ENCODE results near the gene SNPH. TPM values are rescaled to one million over a fixed set of nuclear protein-coding genes. Genes with fewer than 3 reads are reported as not detected.

The SNPH gene
- total RNA-seq, 1 donor: 9.4 TPM

GRCh38 chr20:1267809-1268374 lies 1.8 kb downstream of the SNPH start:
- Histone ChIP-seq H2AFZ (ENCODE audit: low read length) (no peak overlapping the region), H4K20me1 (ENCODE audit: insufficient read depth, low read length) (peaks cover 3% of the 10 kb centered on the region), H3K4me1 (ENCODE audit: insufficient read depth, low read length) (peaks cover 14% of the 10 kb centered on the region), H3K4me2 (ENCODE audit: insufficient read depth, low read length) (no peak overlapping the region), H3K27me3 (ENCODE audit: insufficient read depth, low read length) (no peaks in the 10 kb centered on the region), H3K36me3 (ENCODE audit: insufficient read depth, low read length) (no peaks in the 10 kb centered on the region), H3K27ac (ENCODE audit: low read depth, low read length) (no peak overlapping the region), H3K9me3 (ENCODE audit: low read depth, low read length) (no peaks in the 10 kb centered on the region), H3K79me2 (ENCODE audit: insufficient read depth, low read length) (peaks cover 3% of the 10 kb centered on the region), H3K4me3 (ENCODE audit: insufficient read depth, low read length) (no peak overlapping the region)
- no peak for DNase-seq (ENCODE audit: insufficient read length, low spot score, missing footprints)
- TF ChIP-seq CTCF (IDR thresholded peaks at IDR 0.05; ENCODE audit: extremely low read depth, low read depth, low read length): no peak

DNA sequence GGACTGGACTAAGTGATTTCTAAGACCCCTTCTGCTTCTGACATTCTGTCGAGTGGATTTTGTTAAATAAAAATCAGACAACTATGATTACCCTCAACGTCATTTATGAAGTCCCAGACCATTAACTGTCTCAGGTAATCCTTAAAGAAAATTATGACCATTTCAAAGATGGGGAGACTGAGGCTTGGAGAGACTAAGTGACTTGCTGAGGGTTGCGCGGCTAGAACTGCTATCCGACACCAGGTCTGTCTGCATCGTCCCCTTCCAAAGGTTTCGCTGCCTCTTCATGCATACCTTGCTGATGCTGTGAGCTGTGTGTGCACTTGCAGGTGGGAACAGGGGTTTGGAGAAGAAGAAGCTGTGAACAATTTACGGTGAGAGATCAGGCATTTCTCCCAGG lies 3.1 kb downstream of the SNPH start:
- TF ChIP-seq CTCF (IDR thresholded peaks at IDR 0.05; ENCODE audit: extremely low read depth, low read depth, low read length): no peak
- Histone ChIP-seq H3K4me2 (ENCODE audit: insufficient read depth, low read length) (no peak overlapping the region), H3K4me3 (ENCODE audit: insufficient read depth, low read length) (no peak overlapping the region), H3K4me1 (ENCODE audit: insufficient read depth, low read length) (peaks cover 14% of the 10 kb centered on the region), H3K79me2 (ENCODE audit: insufficient read depth, low read length) (peaks cover 3% of the 10 kb centered on the region), H3K36me3 (ENCODE audit: insufficient read depth, low read length) (no peaks in the 10 kb centered on the region), H3K27me3 (ENCODE audit: insufficient read depth, low read length) (no peaks in the 10 kb centered on the region), H4K20me1 (ENCODE audit: insufficient read depth, low read length) (peaks cover 3% of the 10 kb centered on the region), H3K9me3 (ENCODE audit: low read depth, low read length) (no peaks in the 10 kb centered on the region), H3K27ac (ENCODE audit: low read depth, low read length) (no peak overlapping the region), H2AFZ (ENCODE audit: low read length) (no peak overlapping the region)
- no peak for DNase-seq (ENCODE audit: insufficient read length, low spot score, missing footprints)

DNA sequence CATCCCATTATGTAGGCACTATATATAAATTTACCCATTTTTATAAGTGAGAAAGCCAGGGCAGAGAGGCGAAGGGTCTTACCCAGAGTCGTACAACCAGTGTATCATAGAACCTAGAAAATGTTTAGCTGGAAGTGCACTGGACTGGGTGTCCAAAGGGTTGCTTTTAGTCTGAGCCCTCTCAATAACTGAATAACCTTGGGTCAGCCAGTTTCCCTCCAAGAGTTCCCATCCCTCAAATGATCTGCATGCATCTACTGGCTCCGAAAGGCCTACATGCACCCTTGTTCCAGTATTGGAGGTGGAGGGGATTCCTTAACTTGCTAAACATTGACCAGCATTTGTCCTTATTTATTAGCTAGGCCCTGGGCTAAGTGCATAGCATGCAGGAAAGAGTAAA lies 3.8 kb downstream of the SNPH start:
- no peaks in the 10 kb centered on the region for H3K36me3 ChIP-seq (ENCODE audit: insufficient read depth, low read length)
- no peaks in the 10 kb centered on the region for H3K9me3 ChIP-seq (ENCODE audit: low read depth, low read length)
- H3K79me2 ChIP-seq (ENCODE audit: insufficient read depth, low read length): peaks cover 3% of the 10 kb centered on the region
- TF ChIP-seq CTCF (IDR thresholded peaks at IDR 0.05; ENCODE audit: extremely low read depth, low read depth, low read length): no peak
- no peak overlapping the region for H3K4me2 ChIP-seq (ENCODE audit: insufficient read depth, low read length)
- H3K4me1 ChIP-seq (ENCODE audit: insufficient read depth, low read length): peaks cover 14% of the 10 kb centered on the region
- H3K27ac ChIP-seq (ENCODE audit: low read depth, low read length): no peak overlapping the region
- H4K20me1 ChIP-seq (ENCODE audit: insufficient read depth, low read length): peaks cover 3% of the 10 kb centered on the region
- H3K27me3 ChIP-seq (ENCODE audit: insufficient read depth, low read length): no peaks in the 10 kb centered on the region
- H3K4me3 ChIP-seq (ENCODE audit: insufficient read depth, low read length): no peak overlapping the region
- no peak for DNase-seq (ENCODE audit: insufficient read length, low spot score, missing footprints)
- no peak overlapping the region for H2AFZ ChIP-seq (ENCODE audit: low read length)

DNA sequence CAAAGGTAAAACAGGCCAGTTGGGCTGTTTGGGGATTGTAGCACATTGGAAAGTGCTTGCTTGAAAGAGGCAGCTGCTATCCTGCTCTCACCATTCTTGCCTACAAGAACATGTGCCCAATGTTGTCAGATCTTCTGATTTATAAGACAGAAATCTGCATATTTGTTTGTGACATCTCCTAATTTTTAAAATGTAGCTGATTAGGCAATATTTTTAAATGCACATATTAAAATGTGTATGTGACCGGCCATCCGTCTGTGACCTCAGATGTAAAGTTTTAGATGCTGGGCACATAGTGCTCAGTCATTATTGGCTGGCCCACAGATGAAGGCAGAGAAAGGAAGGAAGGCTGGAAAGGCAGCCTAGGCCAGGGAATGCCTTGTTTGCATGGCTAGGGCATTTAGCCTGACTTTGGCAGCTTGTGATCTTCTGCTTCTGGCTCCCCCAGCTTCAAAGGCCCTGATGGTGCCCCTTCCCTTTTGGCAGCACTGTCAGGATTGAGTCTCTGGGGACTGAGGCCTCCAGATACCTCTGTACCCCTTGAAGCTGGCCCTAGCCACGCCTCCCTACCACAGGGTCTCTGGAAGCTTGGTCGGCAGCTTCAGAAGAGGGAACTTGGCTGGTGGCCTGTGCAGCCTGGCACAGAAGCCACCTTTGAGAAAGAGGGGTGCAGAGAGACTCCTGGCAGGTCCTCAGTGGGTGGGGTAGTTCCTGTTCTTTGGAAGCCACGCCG lies 6.4 kb downstream of the SNPH start:
- Histone ChIP-seq H3K9me3 (ENCODE audit: low read depth, low read length) (no peaks in the 10 kb centered on the region), H3K27ac (ENCODE audit: low read depth, low read length) (no peak overlapping the region), H3K4me2 (ENCODE audit: insufficient read depth, low read length) (no peak overlapping the region), H2AFZ (ENCODE audit: low read length) (no peak overlapping the region), H3K4me3 (ENCODE audit: insufficient read depth, low read length) (no peak overlapping the region), H3K27me3 (ENCODE audit: insufficient read depth, low read length) (no peaks in the 10 kb centered on the region), H3K4me1 (ENCODE audit: insufficient read depth, low read length) (no peaks in the 10 kb centered on the region), H3K79me2 (ENCODE audit: insufficient read depth, low read length) (peaks cover 4% of the 10 kb centered on the region), H4K20me1 (ENCODE audit: insufficient read depth, low read length) (peaks cover 13% of the 10 kb centered on the region), H3K36me3 (ENCODE audit: insufficient read depth, low read length) (no peaks in the 10 kb centered on the region)
- TF ChIP-seq CTCF (IDR thresholded peaks at IDR 0.05; ENCODE audit: extremely low read depth, low read depth, low read length): no peak
- DNase-seq (ENCODE audit: insufficient read length, low spot score, missing footprints): no peak

All from osteoblast (primary cell).